ENCODE measurements around the gene IRF2BPL.

- TF ChIP-seq CTCF (IDR thresholded peaks at IDR 0.05) (no peak), POLR2A (IDR thresholded peaks at IDR 0.05) (no peak), POLR2AphosphoS5 (IDR thresholded peaks at IDR 0.05) (no peak)
Observed at GRCh38 chr14:77066578-77067172, 38.2 kb upstream of the IRF2BPL start.

All from transverse colon (tissue), 4 donors.